HS-27A (cell line): ENCODE results near the gene TRAF3IP1.
"Not testable (repeated sequence)": the region's sequence is repeated elsewhere in the genome, so short reads cannot be mapped to it uniquely, and the experiment has no call there.

Source experiments
- DNase-seq: peaks from one replicate; pipeline ENCODE4 v3.0.0-alpha.2; 2012; ENCODE audit warnings: low read depth, missing footprints

Gene TRAF3IP1

GRCh38 chr2:238380785-238381184, 60.5 kb downstream of the TRAF3IP1 start:
- DNase-seq, result no peak

GRCh38 chr2:238381341-238382115, 61.2 kb downstream of the TRAF3IP1 start:
- DNase-seq, result no peak

GRCh38 chr2:238382381-238382781, 62.1 kb downstream of the TRAF3IP1 start:
- no peak for DNase-seq

- no peak for DNase-seq
Measured at GRCh38 chr2:238383135-238383534, 62.8 kb downstream of the TRAF3IP1 start.

GRCh38 chr2:238383743-238384380, 63.5 kb downstream of the TRAF3IP1 start:
- no peak for DNase-seq

GRCh38 chr2:238387332-238387731, 67.0 kb downstream of the TRAF3IP1 start:
- DNase-seq, result no peak

GRCh38 chr2:238388794-238389193, 68.5 kb downstream of the TRAF3IP1 start:
- DNase-seq, result no peak

- DNase-seq, result no peak
Measured at GRCh38 chr2:238389988-238390589, 69.8 kb downstream of the TRAF3IP1 start.

- DNase-seq, result no peak
Measured at GRCh38 chr2:238391042-238391689, 70.8 kb downstream of the TRAF3IP1 start.

GRCh38 chr2:238396663-238397062, 76.3 kb downstream of the TRAF3IP1 start:
- no peak for DNase-seq

- no peak for DNase-seq
Measured at GRCh38 chr2:238397356-238397755, 77.0 kb downstream of the TRAF3IP1 start.

GRCh38 chr2:238398577-238398976, 78.3 kb downstream of the TRAF3IP1 start:
- DNase-seq, result no peak

- no peak for DNase-seq
Measured at GRCh38 chr2:238399094-238399493, 78.8 kb downstream of the TRAF3IP1 start.

- DNase-seq, result no peak
Measured at GRCh38 chr2:238401551-238401950, 81.2 kb downstream of the TRAF3IP1 start.

GRCh38 chr2:238403632-238404405, 83.5 kb downstream of the TRAF3IP1 start:
- no peak for DNase-seq

GRCh38 chr2:238404406-238405216, 84.3 kb downstream of the TRAF3IP1 start:
- no peak for DNase-seq

- not testable (repeated sequence) for DNase-seq
Measured at GRCh38 chr2:238405217-238405555, 84.9 kb downstream of the TRAF3IP1 start.

GRCh38 chr2:238406221-238406997, 86.1 kb downstream of the TRAF3IP1 start:
- DNase-seq, result no peak

GRCh38 chr2:238406998-238407285, 86.6 kb downstream of the TRAF3IP1 start:
- no peak for DNase-seq

- no peak for DNase-seq
Measured at GRCh38 chr2:238407566-238407965, 87.2 kb downstream of the TRAF3IP1 start.
